Mucosa of rectum (tissue), 2 donors: Measurements from ENCODE around the gene VAV2.

ENCODE experiments used
- H3K27ac ChIP-seq, 2 donors: one replicate each; pipeline ENCODE4 v1.7.0; 2013; ENCODE audit warnings: inconsistent platforms in 2 of 2, low read depth in 2 of 2, low read length in 2 of 2
- H3K27me3 ChIP-seq, 2 donors: one replicate each; pipeline ENCODE4 v1.7.0; 2013; ENCODE audit warnings: low read length in 2 of 2; ENCODE audit not compliant: control insufficient read depth in 2 of 2, insufficient read depth in 2 of 2
- H3K36me3 ChIP-seq, 2 donors: one replicate each; pipeline ENCODE4 v1.7.0; 2013; ENCODE audit warnings: low read length in 2 of 2; ENCODE audit not compliant: control insufficient read depth in 2 of 2, insufficient read depth in 2 of 2
- H3K4me1 ChIP-seq, 2 donors: one replicate each; pipeline ENCODE4 v1.7.0; 2013; ENCODE audit warnings: low read length in 2 of 2, mild to moderate bottlenecking in 1 of 2; ENCODE audit not compliant: control insufficient read depth in 2 of 2, insufficient read depth in 2 of 2
- H3K4me3 ChIP-seq, 2 donors: one replicate each; pipeline ENCODE4 v1.7.0; 2013; ENCODE audit warnings: low read length in 2 of 2
- H3K9ac ChIP-seq, 2 donors: one replicate each; pipeline ENCODE4 v1.7.0; 2013; ENCODE audit warnings: low read length in 2 of 2, low read depth in 1 of 2, mild to moderate bottlenecking in 1 of 2
- H3K9me3 ChIP-seq, 2 donors: one replicate each; pipeline ENCODE4 v1.7.0; 2013; ENCODE audit warnings: low read length in 2 of 2; ENCODE audit not compliant: control insufficient read depth in 2 of 2
- donor health status: healthy.
- donor health status: Normal muscosa, but diverticular disease.

The VAV2 gene

DNA sequence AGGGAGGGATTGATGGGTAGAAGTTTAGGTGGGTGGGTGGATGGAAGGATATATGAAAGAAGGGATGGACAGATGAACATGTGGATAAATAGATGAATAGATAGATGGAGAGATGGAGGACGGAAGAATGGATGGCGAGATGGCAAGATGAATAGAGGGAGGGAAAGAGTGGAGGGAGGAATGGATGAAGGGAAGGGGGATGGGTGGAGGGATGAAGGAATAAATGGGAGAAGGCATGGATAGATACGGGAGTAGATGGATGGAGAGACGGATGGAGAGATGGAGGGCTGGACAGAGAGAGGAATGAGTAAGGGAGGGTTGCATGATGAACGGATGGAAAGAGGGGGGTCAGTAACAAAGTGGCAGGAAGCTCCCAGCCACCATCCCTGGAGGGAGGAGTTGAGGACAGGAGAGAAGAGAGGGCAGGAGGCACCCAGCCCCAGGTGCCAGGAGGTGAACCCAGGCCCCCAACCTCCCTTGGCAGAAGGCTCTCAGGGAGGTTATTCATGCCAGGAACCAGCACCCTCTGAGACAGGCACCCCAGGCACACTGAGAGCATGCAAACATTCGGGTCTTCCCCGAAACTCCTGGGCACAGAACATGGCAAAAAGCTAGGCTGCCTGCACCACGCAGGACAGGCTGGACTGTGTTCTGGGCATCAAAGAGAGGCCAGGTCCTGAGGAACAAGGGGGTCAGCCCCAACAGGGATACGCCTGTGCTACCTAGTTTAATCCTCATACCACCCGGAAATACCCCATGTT is 263.1 kb downstream of the VAV2 start:
- no peaks in the 10 kb centered on the region for H3K36me3 ChIP-seq
- no peaks in the 10 kb centered on the region for H3K27me3 ChIP-seq
- H3K9me3 ChIP-seq, result no peaks in the 10 kb centered on the region
- no peak overlapping the region for H3K4me3 ChIP-seq
- H3K4me1 ChIP-seq, result no peaks in the 10 kb centered on the region
- no peak overlapping the region for H3K27ac ChIP-seq
- H3K9ac ChIP-seq, result no peak overlapping the region

DNA sequence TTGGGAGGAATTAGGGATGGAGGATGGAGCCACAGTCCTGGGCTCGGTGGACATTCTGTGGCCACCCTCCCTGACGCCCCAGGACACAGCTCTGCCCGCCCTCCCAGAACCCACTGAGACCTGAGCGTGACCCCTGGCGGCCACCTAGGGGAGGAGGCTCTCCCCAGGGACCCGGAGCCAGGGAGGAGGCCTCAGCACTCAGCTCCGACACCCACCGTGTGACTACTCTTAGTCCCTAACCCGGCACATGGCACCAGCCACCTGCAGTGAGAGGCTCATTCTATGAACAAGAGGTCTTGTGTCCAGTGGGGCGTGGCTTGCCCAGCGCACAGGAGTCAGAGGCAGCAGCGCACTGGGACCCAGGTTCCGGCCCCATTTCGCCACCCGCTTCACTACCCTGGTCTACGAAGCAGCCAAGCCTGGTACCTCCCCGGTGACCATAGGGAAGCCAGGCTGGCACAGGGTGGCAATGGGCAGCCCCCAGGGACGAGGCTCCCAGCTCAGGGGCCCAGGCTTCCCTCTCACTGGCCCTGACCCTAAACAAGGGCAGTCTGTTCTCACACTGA is 264.2 kb downstream of the VAV2 start:
- H3K36me3 ChIP-seq, result no peaks in the 10 kb centered on the region
- H3K9me3 ChIP-seq, result no peaks in the 10 kb centered on the region
- no peak overlapping the region for H3K4me3 ChIP-seq
- no peak overlapping the region for H3K27ac ChIP-seq
- no peaks in the 10 kb centered on the region for H3K4me1 ChIP-seq
- H3K27me3 ChIP-seq, result no peaks in the 10 kb centered on the region
- H3K9ac ChIP-seq, result no peak overlapping the region

DNA sequence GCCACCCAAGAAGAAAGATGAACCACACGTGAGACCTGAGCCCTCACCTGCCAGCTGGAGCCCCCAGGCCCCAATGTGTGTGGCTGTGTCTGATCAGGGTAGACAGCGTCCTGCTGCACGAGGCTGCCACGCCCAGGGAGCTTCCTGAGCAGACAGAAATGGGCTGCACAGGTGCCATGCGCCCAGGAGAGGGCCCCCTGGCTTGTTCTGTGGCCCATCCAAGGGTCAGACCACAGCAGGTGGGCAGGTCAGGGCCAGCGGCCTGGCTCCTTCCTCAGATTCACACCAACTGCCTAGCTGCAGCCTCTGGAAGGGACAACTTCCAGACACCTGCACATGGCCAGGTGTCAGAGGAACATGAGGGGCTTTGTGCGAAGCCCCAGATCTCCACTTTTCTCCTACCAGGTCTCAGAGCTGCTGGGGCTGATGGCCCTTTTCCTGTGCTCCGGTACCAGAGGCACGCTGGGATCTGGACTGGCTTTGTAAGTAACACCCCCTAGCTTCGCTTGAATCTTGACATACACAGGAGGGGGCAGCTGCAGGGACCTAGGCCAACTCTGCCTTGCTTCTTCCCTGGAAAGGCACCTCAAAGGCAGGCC is 264.7 kb downstream of the VAV2 start:
- Histone ChIP-seq H3K36me3 (no peaks in the 10 kb centered on the region), H3K27ac (no peak overlapping the region), H3K9ac (no peak overlapping the region), H3K4me1 (no peaks in the 10 kb centered on the region), H3K27me3 (no peaks in the 10 kb centered on the region), H3K4me3 (no peak overlapping the region), H3K9me3 (no peaks in the 10 kb centered on the region)

DNA sequence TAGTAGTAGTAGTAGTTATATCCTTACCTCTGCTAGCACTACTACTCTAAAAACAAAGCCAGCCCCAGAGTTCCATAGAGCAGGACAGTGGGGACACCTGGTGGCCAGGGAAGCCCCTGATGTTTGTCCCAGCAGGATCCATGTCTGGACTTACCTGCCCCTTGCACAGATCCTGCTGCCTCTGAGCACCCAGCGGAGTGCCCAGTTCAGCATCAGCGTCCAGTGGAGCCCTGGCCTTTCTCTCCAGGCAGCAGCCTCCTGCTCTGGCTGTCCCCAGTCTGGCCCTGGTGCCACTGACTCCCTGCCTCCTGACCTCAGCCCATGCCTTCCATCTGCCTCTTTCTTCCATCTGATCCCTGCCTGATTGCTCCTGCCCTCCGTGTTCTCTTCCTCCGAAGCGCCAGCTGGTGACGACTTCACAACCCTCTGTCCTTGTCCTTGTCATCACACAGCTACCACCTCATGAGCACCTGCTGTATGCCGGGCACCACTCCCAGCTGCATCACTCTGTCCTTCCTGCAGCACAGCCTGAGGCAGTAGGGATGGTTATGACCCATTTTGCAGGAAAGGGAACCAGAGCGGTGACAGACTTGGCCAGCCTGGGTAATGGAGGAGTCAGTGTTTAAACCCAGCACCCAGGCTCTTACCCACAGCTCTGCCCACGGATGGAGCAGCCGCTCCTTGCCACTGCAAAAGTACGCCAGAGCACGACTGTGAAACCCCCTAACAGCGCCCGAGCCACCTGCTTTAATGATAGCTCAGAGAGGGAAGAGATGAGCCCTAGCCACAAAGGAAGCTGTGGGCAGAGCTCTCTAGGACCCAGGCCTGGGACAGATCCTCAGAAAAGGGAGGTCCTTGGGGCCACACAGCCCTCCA is 265.5 kb downstream of the VAV2 start:
- no peaks in the 10 kb centered on the region for H3K27me3 ChIP-seq
- no peaks in the 10 kb centered on the region for H3K9me3 ChIP-seq
- no peaks in the 10 kb centered on the region for H3K4me1 ChIP-seq
- H3K27ac ChIP-seq, result no peak overlapping the region
- H3K36me3 ChIP-seq, result no peaks in the 10 kb centered on the region
- no peak overlapping the region for H3K4me3 ChIP-seq
- no peak overlapping the region for H3K9ac ChIP-seq

DNA sequence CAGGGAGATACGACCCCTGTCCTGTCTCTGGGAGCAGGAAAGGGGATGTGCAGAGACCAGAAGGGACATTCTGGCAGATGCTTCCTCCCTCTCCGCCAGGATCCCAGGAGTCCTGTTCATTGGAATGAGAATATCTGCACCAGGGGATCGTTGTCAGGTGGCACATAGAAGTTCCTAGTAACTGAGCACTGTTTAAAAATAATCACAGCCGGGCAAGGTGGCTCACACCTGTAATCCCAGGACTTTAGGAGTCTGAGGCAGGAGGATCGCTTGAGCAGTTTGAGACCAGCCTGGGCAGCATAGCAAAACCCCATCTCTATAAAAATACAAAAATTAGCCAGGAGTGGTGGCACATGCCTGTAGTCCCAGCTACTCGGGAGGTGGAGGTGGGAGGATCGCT is 266.2 kb downstream of the VAV2 start:
- Histone ChIP-seq H3K27ac (no peak overlapping the region), H3K36me3 (no peaks in the 10 kb centered on the region), H3K27me3 (no peaks in the 10 kb centered on the region), H3K9ac (no peak overlapping the region), H3K9me3 (no peaks in the 10 kb centered on the region), H3K4me3 (no peak overlapping the region), H3K4me1 (no peaks in the 10 kb centered on the region)

DNA sequence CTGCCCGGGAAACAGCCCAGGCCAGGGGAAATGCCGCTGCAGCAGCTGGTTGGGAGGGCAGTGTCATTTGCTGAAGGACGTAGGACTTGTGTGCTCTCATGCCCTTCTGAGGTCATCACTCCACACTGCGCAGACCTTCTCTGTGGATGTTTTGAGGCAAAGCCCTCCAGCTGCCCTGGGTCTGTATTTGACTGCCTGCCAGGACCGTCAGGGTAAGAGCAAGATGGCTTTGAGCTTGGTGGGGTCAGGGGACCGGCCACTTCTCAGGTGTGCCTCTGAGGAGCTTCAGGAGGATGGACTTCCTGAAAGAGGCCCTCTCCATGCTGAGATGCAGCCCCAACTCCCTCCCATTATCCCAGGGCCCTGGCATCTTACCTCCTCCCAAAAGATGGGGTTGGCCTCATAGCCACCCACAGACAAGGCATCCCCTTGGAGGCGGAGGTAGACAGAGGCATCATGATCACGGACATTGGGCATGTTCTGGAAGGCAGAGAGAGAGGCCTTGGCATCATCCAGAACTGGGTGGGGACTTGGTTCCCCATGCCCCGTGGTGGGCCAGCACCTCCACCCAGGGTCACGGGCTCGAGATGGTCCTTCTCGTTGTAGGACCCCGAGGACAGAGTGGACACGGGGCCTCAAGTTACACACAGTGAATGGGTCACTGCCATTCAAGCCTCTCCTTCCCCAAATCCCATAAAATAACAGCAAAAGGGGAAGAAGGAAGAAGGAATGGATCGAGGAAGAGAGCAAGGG is 273.4 kb downstream of the VAV2 start:
- no peaks in the 10 kb centered on the region for H3K4me1 ChIP-seq
- H3K4me3 ChIP-seq, result no peak overlapping the region
- H3K36me3 ChIP-seq, result no peaks in the 10 kb centered on the region
- no peak overlapping the region for H3K27ac ChIP-seq
- H3K9me3 ChIP-seq, result no peaks in the 10 kb centered on the region
- H3K27me3 ChIP-seq, result no peaks in the 10 kb centered on the region
- H3K9ac ChIP-seq, result no peak overlapping the region

DNA sequence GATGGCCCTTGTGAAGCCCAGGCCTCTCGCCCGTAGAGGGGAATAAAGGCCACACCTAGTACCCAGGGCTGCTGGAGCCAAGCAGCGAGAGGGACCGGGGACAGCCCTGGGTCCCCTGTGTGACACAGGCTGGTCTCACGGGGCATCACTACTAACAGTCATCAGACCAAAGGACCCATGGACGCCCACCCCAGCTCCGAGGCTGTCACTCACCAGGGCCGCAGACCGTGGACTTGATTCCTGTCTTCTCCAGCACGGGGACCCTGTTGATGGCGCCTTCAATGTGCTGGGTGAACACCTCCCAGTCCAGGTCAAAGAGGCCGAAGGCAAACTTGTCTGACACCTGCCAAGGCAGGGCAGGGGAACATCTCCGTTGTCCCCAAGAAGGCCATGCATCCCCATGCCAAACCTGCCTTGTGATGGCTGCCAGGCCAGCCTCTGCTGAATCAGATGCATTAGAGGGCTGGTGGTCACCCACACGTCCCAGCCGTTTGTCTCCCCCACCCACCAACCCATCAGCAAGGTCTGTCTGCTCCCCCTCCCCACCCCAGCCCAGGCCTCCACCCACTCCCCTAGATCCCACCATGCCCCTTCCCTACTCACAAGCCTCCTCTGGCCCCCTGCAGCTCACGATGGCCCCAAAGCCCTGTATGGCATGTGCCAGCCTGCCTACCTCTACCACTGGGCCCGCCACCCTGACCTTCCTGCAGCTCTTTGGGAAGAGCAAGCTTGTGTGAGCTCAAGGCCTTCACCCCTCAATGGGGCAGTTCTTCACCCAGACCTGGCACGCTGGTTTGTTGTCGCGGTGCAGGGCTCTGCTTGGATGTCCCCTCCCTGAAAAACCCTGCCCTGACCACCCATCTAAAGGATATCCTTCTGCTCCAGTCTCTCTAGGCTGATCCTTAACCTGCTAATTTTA is 274.8 kb downstream of the VAV2 start:
- no peaks in the 10 kb centered on the region for H3K27me3 ChIP-seq

DNA sequence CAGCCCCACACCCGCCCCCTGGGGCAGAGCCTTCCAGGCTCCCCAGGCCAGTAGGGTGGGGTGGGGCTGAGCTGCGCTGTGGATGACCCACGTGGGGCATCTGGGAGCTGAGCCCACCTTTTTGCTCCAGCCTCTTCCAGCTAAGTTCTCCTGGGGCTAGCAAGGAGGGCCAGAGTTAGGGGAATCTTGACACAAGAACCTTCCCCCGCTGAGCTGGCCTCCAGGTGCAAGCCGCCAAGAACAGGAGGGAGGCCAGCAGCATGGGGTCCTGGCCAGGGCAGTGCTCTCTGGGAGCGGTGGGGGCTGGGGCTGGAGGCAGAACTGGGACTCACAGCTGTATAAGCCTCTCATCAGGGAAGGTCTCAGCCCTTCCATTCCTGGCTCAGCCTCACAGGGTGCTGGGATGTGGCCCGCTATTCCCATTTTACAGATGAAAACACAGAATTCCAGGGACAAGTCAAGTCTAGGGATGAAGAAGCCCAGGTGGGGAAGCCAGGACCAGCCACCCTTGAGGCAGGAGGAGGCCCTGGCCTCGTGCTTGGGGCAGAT is 275.5 kb downstream of the VAV2 start:
- Histone ChIP-seq H3K9ac (no peak overlapping the region), H3K27me3 (no peaks in the 10 kb centered on the region), H3K4me1 (no peaks in the 10 kb centered on the region), H3K9me3 (no peaks in the 10 kb centered on the region), H3K27ac (no peak overlapping the region), H3K36me3 (no peaks in the 10 kb centered on the region), H3K4me3 (no peak overlapping the region)

More for the DNA sequence above, 274.8 kb downstream of the VAV2 start:
- H3K9me3 ChIP-seq, result no peaks in the 10 kb centered on the region
- H3K36me3 ChIP-seq, result no peaks in the 10 kb centered on the region
- H3K4me1 ChIP-seq, result no peaks in the 10 kb centered on the region
- H3K27ac ChIP-seq, result no peak overlapping the region
- no peak overlapping the region for H3K9ac ChIP-seq
- no peak overlapping the region for H3K4me3 ChIP-seq
